ENCODE results near the gene MARVELD2.
"Not testable (repeated sequence)": the region's sequence is repeated elsewhere in the genome, so short reads cannot be mapped to it uniquely, and the experiment has no call there.

MARVELD2 gene

DNA sequence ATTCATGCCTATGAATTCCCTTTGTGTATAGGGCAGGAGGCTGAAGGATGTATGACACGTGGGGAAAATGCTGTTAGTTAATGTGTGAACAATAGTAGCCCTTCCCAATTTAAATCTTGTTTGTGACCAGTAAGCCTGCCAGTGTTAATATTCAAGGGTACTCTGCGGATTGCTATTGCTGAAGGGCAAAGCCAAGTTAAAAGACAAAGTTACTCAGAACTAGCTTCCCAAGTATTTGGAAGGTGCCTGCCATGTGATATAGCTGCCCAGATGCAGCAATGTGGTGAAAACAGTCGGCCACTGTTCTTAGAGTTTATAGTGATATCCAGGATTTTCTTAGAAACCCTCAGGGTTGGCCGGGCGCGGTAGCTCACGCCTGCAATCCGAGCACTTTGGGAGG is 34.6 kb downstream of the MARVELD2 start:
- no peaks in the 10 kb centered on the region for H3K36me3 ChIP-seq (ENCODE audit: control insufficient read depth in 2 of 2, insufficient read depth in 1 of 2, low read length in 2 of 2)
- CTCF ChIA-PET: no interaction called here
- no peak overlapping the region for H3K4me3 ChIP-seq (ENCODE audit: low read depth, low read length)
- POLR2A ChIA-PET: no interaction called here
- H3K9me3 ChIP-seq (ENCODE audit: control insufficient read depth, insufficient read depth, low read depth, low read length): no peaks in the 10 kb centered on the region
- no peak overlapping the region for H3K27ac ChIP-seq (ENCODE audit: extremely low read depth, low read depth, low read length)
- H3K4me1 ChIP-seq (ENCODE audit: control insufficient read depth, insufficient read depth, low read length): no peaks in the 10 kb centered on the region
- TF ChIP-seq ZNF777 (tag by site-specific recombination; IDR thresholded peaks at IDR 0.05; ENCODE audit: borderline replicate concordance) (no peak), ZNF423 (tag by site-specific recombination; IDR thresholded peaks at IDR 0.05) (no peak), ZNF664 (tag by site-specific recombination; IDR thresholded peaks at IDR 0.05) (no peak), GLI2 (tag by site-specific recombination; IDR thresholded peaks at IDR 0.05; ENCODE audit: borderline replicate concordance, low read depth) (no peak), MYNN (tag by site-specific recombination; IDR thresholded peaks at IDR 0.05; ENCODE audit: borderline replicate concordance) (no peak), ZNF24 (tag by site-specific recombination; IDR thresholded peaks at IDR 0.05) (no peak), ZBTB20 (tag by site-specific recombination; IDR thresholded peaks at IDR 0.05) (no peak), ZIC2 (tag by site-specific recombination; IDR thresholded peaks at IDR 0.05) (no peak), ZNF169 (tag by site-specific recombination; IDR thresholded peaks at IDR 0.05) (no peak)
- TF ChIP-seq, protein P1, sequence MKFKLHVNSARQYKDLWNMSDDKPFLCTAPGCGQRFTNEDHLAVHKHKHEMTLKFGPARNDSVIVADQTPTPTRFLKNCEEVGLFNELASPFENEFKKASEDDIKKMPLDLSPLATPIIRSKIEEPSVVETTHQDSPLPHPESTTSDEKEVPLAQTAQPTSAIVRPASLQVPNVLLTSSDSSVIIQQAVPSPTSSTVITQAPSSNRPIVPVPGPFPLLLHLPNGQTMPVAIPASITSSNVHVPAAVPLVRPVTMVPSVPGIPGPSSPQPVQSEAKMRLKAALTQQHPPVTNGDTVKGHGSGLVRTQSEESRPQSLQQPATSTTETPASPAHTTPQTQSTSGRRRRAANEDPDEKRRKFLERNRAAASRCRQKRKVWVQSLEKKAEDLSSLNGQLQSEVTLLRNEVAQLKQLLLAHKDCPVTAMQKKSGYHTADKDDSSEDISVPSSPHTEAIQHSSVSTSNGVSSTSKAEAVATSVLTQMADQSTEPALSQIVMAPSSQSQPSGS (tag by site-specific recombination; IDR thresholded peaks at IDR 0.05; ENCODE audit: low read depth): no peak

DNA sequence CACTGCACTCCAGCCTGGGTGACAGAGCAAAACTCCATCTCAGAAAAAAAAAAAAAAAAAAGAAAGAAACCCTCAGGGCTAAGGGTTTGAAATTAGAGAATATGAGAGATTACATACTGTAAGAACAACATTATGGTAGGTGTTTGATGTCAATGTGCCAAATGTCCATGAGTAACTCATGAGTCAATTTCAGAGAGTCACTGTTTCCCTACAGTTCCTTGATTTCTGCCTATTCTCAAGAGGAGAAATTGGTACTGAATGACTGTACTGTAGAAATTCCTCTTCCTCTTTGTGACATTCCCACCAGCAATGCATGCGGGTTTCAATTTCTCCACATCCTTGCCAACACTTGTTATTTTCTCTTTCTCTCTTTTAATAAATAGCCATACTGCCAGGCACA is 35.2 kb downstream of the MARVELD2 start:
- Histone ChIP-seq H3K9me3 (ENCODE audit: control insufficient read depth, insufficient read depth, low read depth, low read length) (no peaks in the 10 kb centered on the region), H3K36me3 (ENCODE audit: control insufficient read depth in 2 of 2, insufficient read depth in 1 of 2, low read length in 2 of 2) (no peaks in the 10 kb centered on the region), H3K4me3 (ENCODE audit: low read depth, low read length) (no peak overlapping the region), H3K4me1 (ENCODE audit: control insufficient read depth, insufficient read depth, low read length) (no peaks in the 10 kb centered on the region), H3K27ac (ENCODE audit: extremely low read depth, low read depth, low read length) (no peak overlapping the region)
- TF ChIP-seq ZNF350 (tag by site-specific recombination; IDR thresholded peaks at IDR 0.05): no peak
- no peak for TF ChIP-seq ZNF777 (tag by site-specific recombination; IDR thresholded peaks at IDR 0.05; ENCODE audit: borderline replicate concordance)
- TF ChIP-seq ZNF776 (tag by site-specific recombination; IDR thresholded peaks at IDR 0.05; ENCODE audit: borderline replicate concordance): no peak
- no peak for TF ChIP-seq ZNF600 (tag by site-specific recombination; IDR thresholded peaks at IDR 0.05)
- TF ChIP-seq ZNF10 (tag by site-specific recombination; IDR thresholded peaks at IDR 0.05): no peak
- ChIA-PET CTCF (no interaction called here), POLR2A (no interaction called here)

DNA sequence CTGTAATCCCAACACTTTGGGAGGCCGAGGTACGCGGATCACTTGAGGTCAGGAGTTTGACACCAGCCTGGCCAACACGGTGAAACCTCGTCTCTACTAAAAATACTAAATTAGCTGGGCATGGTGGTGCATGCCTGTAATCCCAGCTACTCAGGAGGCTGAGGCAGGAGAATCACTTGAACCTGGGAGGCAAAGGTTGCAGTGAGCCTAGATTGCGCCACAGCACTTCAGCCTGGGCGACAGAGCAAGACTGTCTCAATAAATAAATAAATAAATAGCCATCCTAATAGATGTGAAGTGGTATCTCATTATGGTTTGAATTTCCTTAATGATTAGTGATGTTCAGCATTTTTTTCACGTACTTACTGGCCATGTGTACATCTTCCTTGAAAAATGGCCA is 35.6 kb downstream of the MARVELD2 start:
- H3K27ac ChIP-seq (ENCODE audit: extremely low read depth, low read depth, low read length); CTCF ChIA-PET; H3K36me3 ChIP-seq (ENCODE audit: control insufficient read depth in 2 of 2, insufficient read depth in 1 of 2, low read length in 2 of 2); POLR2A ChIA-PET; H3K9me3 ChIP-seq (ENCODE audit: control insufficient read depth, insufficient read depth, low read depth, low read length); H3K4me3 ChIP-seq (ENCODE audit: low read depth, low read length); H3K4me1 ChIP-seq (ENCODE audit: control insufficient read depth, insufficient read depth, low read length): not testable (repeated sequence)

DNA sequence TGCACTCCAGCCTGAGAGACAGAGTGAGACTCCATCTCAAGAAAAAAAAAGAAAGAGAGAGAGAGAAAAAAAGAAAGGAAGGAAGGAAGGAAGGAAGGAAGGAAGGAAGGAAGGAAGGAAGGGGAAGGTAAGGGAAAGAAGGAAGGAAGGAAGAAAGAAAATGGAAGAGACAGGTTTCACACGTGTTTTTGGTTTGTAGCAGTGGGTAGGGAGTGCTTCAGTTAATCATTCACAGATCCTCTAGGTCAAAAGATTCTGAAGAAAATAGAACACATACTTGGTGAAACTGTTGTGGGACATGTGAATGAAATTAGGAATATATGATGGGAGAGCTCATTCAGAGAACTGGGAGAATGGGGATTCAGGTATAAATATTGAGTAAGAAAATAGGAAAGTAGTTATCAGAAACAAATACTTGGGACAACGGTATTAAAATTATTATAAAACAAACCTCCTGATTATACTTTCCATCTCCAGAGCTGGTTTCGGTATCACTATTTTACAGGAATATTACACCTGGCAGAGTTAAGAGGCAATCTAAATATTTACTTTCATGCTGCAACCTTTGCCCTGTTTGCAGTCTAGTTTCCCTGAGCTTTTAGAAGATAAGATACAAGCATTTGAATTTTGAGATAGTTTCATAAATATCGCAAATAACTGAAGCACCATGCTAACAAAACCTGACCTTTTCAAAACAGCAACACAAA is 37.2 kb downstream of the MARVELD2 start:
- Histone ChIP-seq H3K9me3 (ENCODE audit: control insufficient read depth, insufficient read depth, low read depth, low read length) (no peaks in the 10 kb centered on the region), H3K4me3 (ENCODE audit: low read depth, low read length) (no peak overlapping the region), H3K36me3 (ENCODE audit: control insufficient read depth in 2 of 2, insufficient read depth in 1 of 2, low read length in 2 of 2) (no peaks in the 10 kb centered on the region), H3K4me1 (ENCODE audit: control insufficient read depth, insufficient read depth, low read length) (no peaks in the 10 kb centered on the region), H3K27ac (ENCODE audit: extremely low read depth, low read depth, low read length) (no peak overlapping the region)
- POLR2A ChIA-PET: no interaction called here
- CTCF ChIA-PET: no interaction called here
- 0 out of 2 replicates have a peak, but pooled peaks have one; percentile 19 for TF ChIP-seq ZNF366 (tag by site-specific recombination; conservative IDR thresholded peaks at IDR 0.05)
- TF ChIP-seq ZNF777 (tag by site-specific recombination; IDR thresholded peaks at IDR 0.05; ENCODE audit: borderline replicate concordance): no peak
- TF ChIP-seq ZBTB8A (tag by site-specific recombination; IDR thresholded peaks at IDR 0.05): no peak
- no peak for TF ChIP-seq ZNF629 (tag by site-specific recombination; IDR thresholded peaks at IDR 0.05)
- TF ChIP-seq ZBTB21 (tag by site-specific recombination; IDR thresholded peaks at IDR 0.05): no peak
- TF ChIP-seq TRIM28 (IDR thresholded peaks at IDR 0.05; ENCODE audit: borderline replicate concordance, low read length): no peak
- TF ChIP-seq, protein P2, sequence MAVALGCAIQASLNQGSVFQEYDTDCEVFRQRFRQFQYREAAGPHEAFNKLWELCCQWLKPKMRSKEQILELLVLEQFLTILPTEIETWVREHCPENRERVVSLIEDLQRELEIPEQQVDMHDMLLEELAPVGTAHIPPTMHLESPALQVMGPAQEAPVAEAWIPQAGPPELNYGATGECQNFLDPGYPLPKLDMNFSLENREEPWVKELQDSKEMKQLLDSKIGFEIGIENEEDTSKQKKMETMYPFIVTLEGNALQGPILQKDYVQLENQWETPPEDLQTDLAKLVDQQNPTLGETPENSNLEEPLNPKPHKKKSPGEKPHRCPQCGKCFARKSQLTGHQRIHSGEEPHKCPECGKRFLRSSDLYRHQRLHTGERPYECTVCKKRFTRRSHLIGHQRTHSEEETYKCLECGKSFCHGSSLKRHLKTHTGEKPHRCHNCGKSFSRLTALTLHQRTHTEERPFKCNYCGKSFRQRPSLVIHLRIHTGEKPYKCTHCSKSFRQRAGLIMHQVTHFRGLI (tag by site-specific recombination; IDR thresholded peaks at IDR 0.05): no peak

DNA sequence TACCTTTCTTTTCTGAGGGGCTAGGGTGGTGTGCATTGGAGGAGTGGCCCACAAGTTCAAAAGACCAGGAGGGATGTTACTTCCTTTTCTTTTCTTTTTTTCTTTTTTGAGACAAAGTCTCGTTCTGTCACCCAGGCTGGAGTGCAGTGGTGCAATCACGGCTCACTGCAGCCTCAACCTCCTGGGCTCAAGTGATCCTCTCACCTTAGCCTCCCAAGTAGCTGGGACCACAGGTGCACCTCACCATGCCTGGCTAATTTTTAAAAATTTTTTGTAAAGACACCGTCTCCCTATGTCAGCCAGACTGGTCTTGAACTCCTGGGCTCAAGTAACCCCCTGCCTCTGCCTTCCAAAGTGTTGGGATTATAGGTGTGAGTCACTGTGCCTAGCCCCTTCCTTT is 38.6 kb downstream of the MARVELD2 start:
- H3K36me3 ChIP-seq (ENCODE audit: control insufficient read depth in 2 of 2, insufficient read depth in 1 of 2, low read length in 2 of 2); CTCF ChIA-PET; H3K4me1 ChIP-seq (ENCODE audit: control insufficient read depth, insufficient read depth, low read length); POLR2A ChIA-PET; H3K4me3 ChIP-seq (ENCODE audit: low read depth, low read length); H3K27ac ChIP-seq (ENCODE audit: extremely low read depth, low read depth, low read length); H3K9me3 ChIP-seq (ENCODE audit: control insufficient read depth, insufficient read depth, low read depth, low read length): not testable (repeated sequence)

Data from HEK293 (cell line).